Smooth muscle cell (in vitro differentiated cells): ENCODE results near the gene DCAF4. TPM values are rescaled to one million over a fixed set of nuclear protein-coding genes. Genes with fewer than 3 reads are reported as not detected.

ENCODE experiments used
- DNase-seq: peaks from one replicate; lab custom pipeline; 2025; ENCODE audit not compliant: unreplicated experiment; lab: John Stamatoyannopoulos, UW
- H2AFZ ChIP-seq: fragments of 200-600 bp; sonication (generic); 2 replicates; pipeline ENCODE4 v1.6.0; 2016; ENCODE audit warnings: antibody characterized with exemption, low read depth, mild to moderate bottlenecking
- H3F3A ChIP-seq: fragments of 200-600 bp; sonication (generic); 2 replicates; pipeline ENCODE4 v1.6.0; 2017; ENCODE audit warnings: antibody characterized with exemption, low read depth
- H3K27ac ChIP-seq: fragments of 200-600 bp; sonication (generic); 2 replicates; pipeline ENCODE4 v1.5.1; 2016; ENCODE audit warnings: low read depth, mild to moderate bottlenecking
- H3K27me3 ChIP-seq: fragments of 200-600 bp; sonication (generic); 2 replicates; pipeline ENCODE4 v1.6.1; 2016; ENCODE audit warnings: low read depth, mild to moderate bottlenecking
- H3K36me3 ChIP-seq: fragments of 200-600 bp; sonication (generic); 2 replicates; pipeline ENCODE4 v1.5.1; 2016; ENCODE audit warnings: low read depth
- H3K4me1 ChIP-seq: fragments of 200-600 bp; sonication (generic); 2 replicates; pipeline ENCODE4 v1.5.1; 2016; ENCODE audit warnings: low read depth
- H3K4me2 ChIP-seq: fragments of 200-600 bp; sonication (generic); 2 replicates; pipeline ENCODE4 v1.6.0; 2016; ENCODE audit warnings: mild to moderate bottlenecking
- H3K4me3 ChIP-seq: fragments of 200-600 bp; sonication (generic); 2 replicates; pipeline ENCODE4 v1.5.1; 2016; ENCODE audit warnings: mild to moderate bottlenecking
- H3K79me2 ChIP-seq: fragments of 200-600 bp; sonication (generic); 2 replicates; pipeline ENCODE4 v1.6.0; 2016; ENCODE audit warnings: low read depth, mild to moderate bottlenecking
- H3K9ac ChIP-seq: fragments of 200-600 bp; sonication (generic); 2 replicates; pipeline ENCODE4 v1.6.0; 2016; ENCODE audit warnings: low read depth
- H3K9me3 ChIP-seq: fragments of 200-600 bp; sonication (generic); replicated peaks from 2 replicates; pipeline ENCODE4 v1.5.1; 2016; ENCODE audit warnings: low read depth
- H4K20me1 ChIP-seq: fragments of 200-600 bp; sonication (generic); 2 replicates; pipeline ENCODE4 v1.6.0; 2016; ENCODE audit warnings: low read depth
- CTCF ChIP-seq: fragments of 200-600 bp; sonication (generic); IDR thresholded peaks from 2 replicates; pipeline ENCODE4 v1.5.1; 2017; ENCODE audit warnings: borderline replicate concordance, mild to moderate bottlenecking, antibody characterized with exemption; ENCODE audit not compliant: insufficient read depth, poor library complexity, severe bottlenecking
- WGBS: methylation state at CpG from one replicate; pipeline ENCODE4 v1.1.7; 2016; ENCODE audit warnings: low lambda C conversion rate; 5-methylcytosine and 5-hydroxymethylcytosine counted together
- polyA plus RNA-seq: library from polyadenylated mRNA; unstranded; fragments of >200 nt; fragmentation: Nextera tagmentation; extraction: Ambion mirVana; gene quantifications from 2 replicates; pipeline ENCODE4 v1.2.1, GENCODE V29; 2016
- total RNA-seq: library from RNA; depleted of rRNA; stranded (reverse); fragments of >200 nt; gene quantifications from 2 replicates; pipeline ENCODE4 v1.2.3, GENCODE V29; 2014

DCAF4 gene
- total and polyA plus RNA-seq, 2 experiments from 2014 or later, result 8.2 to 9.2 TPM

GRCh38 chr14:72925171-72925759, 999 bp upstream of the DCAF4 start:
- WGBS, result 89% methylated on average over 22 of the region's 22 CpGs
- H3K27ac ChIP-seq, result peak overlapping the region; percentile 79

GRCh38 chr14:72925815-72926291, 411 bp upstream of the DCAF4 start:
- TF ChIP-seq CTCF, result no peak
- H3K79me2 ChIP-seq, result peaks cover 14% of the 10 kb centered on the region
- peak overlapping the region; percentile 94 for H3K4me2 ChIP-seq
- H3K27ac ChIP-seq, result peak overlapping the region; percentile 79
- H3K27me3 ChIP-seq, result no peaks in the 10 kb centered on the region
- H3F3A ChIP-seq, result no peaks in the 10 kb centered on the region
- peak overlapping the region; percentile 65 for H3K9ac ChIP-seq
- no peaks in the 10 kb centered on the region for H4K20me1 ChIP-seq
- 10% methylated on average over 32 of the region's 33 CpGs for WGBS
- no peaks in the 10 kb centered on the region for H3K9me3 ChIP-seq
- H3K4me1 ChIP-seq, result peaks cover 4% of the 10 kb centered on the region
- no peaks in the 10 kb centered on the region for H3K36me3 ChIP-seq
- peak overlapping the region; percentile 88 for H3K4me3 ChIP-seq
- peak overlapping the region; percentile 95 for H2AFZ ChIP-seq
- no peak for DNase-seq

More at GRCh38 chr14:72925171-72925759, 999 bp upstream of the DCAF4 start:
- no peaks in the 10 kb centered on the region for H3K27me3 ChIP-seq
- TF ChIP-seq CTCF, result no peak
- H3K9ac ChIP-seq, result peak overlapping the region; percentile 65
- peak overlapping the region; percentile 88 for H3K4me3 ChIP-seq
- peaks cover 12% of the 10 kb centered on the region for H3K79me2 ChIP-seq
- peak overlapping the region; percentile 95 for H2AFZ ChIP-seq
- H3K4me1 ChIP-seq, result peaks cover 4% of the 10 kb centered on the region
- H3K36me3 ChIP-seq, result no peaks in the 10 kb centered on the region
- H3K9me3 ChIP-seq, result no peaks in the 10 kb centered on the region
- DNase-seq, result no peak
- H3F3A ChIP-seq, result no peaks in the 10 kb centered on the region
- peak overlapping the region; percentile 94 for H3K4me2 ChIP-seq
- H4K20me1 ChIP-seq, result no peaks in the 10 kb centered on the region

GRCh38 chr14:72928872-72929271, 2.6 kb downstream of the DCAF4 start:
- Histone ChIP-seq H3K4me3 (no peak overlapping the region), H3K4me1 (peaks cover 4% of the 10 kb centered on the region), H2AFZ (no peak overlapping the region), H3K9me3 (no peaks in the 10 kb centered on the region), H4K20me1 (peaks cover 5% of the 10 kb centered on the region), H3K36me3 (no peaks in the 10 kb centered on the region), H3K79me2 (peaks cover 23% of the 10 kb centered on the region), H3K27ac (no peak overlapping the region), H3K27me3 (no peaks in the 10 kb centered on the region), H3K4me2 (no peak overlapping the region), H3K9ac (no peak overlapping the region), H3F3A (no peaks in the 10 kb centered on the region)
- no peak for TF ChIP-seq CTCF
- WGBS, result 96% methylated on average over 18 of the region's 21 CpGs
- DNase-seq, result no peak
